HG03039 (cell line): ENCODE data around the gene MPZL2.
A peak's percentile ranks its signal among the peaks of the same experiment; 100 is the strongest.

Source experiments
- ATAC-seq: cut with Tn5 transposase; IDR thresholded peaks from one replicate; pipeline ENCODE4 v1.9.1; 2021; ENCODE audit warnings: mild to moderate bottlenecking, moderate library complexity; ENCODE audit not compliant: unreplicated experiment

The MPZL2 gene

DNA sequence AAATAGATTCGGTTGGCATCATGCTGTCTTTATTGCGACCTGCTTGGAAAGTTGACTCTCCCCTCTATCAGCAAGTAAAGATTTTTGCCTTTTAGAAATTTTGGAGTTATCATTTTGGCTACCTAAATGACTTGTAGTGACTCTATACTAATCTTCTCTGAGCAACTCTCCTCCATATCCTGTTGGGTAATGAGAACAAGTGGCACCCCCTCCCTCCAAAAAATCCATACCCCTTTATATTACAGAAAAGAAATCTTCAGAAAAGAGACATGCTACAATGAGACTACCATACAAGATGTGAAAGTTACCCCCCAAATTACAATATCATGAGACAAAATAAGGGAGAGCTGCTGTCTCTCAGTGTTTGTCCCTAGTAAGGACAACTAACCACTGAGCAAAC is 40.5 kb downstream of the MPZL2 start:
- ATAC-seq = no peak

DNA sequence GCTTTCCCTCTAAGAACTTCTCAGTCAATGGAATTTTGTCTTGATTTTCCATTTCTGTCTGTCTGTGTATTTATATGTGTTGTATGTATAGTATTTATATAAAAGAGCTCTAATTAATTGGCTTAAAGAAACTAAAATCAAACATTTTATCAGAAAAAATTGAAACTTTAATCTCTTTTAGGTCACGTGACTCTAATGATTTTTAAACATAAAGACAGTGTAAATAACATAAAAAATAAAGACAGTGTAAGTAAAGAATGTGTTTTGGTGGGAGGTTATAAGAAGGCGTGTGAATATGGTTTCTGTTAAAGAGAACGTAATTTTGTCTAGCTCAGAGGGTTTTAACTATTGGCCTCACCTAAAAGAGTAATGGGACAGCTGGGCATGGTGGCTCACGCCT is 41.7 kb downstream of the MPZL2 start:
- ATAC-seq = no peak

DNA sequence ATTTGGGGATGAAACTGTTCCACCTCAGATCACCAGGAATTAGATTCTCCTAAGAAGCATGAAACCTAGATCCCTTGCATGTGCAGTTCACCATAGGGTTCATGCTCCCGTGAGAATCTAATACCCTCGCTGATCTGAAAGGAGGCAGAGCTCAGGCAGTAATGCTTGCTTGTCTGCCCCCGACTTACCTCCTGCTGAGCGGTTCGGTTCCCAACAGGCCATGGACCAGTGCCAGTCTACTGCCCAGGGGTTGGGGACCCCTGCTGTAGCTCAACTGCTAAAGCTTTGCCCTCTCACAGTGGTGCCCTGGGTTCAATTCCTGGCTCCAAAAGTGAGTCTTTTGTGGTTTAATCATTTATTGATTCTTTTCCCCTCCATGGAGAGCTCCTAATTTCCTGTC is 42.7 kb downstream of the MPZL2 start:
- no peak for ATAC-seq

DNA sequence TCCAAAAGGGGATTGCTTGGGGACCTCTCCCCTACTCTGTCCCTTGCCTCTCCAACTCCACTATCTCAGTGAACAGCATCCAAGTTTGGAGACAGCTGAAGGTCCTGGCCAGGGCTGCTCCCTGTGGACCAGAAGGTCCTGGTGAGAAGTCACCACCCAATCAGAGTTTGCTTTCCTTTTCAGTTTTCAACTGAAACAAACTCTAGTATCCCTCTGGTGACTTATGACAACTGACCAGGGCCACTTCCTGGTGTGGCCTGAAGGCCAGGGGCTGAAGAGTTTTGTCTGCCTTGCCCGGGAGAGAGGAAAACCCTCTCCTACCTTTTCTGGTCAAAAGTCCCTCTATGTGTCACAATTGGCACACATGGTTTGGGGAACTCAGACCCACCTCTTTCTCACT is 44.4 kb downstream of the MPZL2 start:
- no peak for ATAC-seq

DNA sequence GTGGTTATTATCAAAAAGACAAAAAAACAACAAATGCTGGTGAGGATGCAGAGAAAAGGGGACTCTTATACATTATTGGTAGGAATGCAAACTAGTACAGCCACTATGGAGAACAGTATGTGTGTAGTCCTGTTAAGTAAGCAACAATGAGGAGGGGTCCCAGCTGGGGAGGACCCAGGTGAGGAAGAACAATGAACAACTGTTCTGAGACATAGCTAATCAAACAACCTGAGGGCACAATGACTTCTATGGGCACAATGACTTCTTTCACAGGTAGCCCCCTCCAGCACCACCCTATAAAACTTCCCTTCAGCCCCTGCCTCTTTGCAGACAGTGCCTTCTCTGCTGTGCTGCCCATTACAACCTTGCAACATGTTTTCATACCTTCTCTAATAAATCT is 44.9 kb downstream of the MPZL2 start:
- no peak for ATAC-seq

DNA sequence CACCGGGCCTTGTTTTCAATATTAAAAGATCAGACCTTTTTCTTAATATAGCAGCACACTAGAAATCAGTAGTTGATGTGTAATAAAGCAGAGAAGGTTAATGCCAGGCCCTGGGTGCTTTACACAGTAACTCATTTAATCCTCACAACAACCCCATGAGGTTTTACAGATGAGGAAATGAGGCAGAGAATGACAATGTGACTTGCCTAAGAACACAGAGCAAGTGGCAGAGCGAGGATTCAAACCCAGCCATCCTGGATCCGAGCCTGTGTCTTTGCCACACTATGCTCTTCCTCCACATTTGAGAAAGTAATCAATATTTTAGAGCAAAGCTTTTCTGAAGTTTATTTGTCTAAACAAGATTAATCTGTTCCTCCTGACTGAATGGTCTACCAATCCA is 46.5 kb downstream of the MPZL2 start:
- no peak for ATAC-seq

DNA sequence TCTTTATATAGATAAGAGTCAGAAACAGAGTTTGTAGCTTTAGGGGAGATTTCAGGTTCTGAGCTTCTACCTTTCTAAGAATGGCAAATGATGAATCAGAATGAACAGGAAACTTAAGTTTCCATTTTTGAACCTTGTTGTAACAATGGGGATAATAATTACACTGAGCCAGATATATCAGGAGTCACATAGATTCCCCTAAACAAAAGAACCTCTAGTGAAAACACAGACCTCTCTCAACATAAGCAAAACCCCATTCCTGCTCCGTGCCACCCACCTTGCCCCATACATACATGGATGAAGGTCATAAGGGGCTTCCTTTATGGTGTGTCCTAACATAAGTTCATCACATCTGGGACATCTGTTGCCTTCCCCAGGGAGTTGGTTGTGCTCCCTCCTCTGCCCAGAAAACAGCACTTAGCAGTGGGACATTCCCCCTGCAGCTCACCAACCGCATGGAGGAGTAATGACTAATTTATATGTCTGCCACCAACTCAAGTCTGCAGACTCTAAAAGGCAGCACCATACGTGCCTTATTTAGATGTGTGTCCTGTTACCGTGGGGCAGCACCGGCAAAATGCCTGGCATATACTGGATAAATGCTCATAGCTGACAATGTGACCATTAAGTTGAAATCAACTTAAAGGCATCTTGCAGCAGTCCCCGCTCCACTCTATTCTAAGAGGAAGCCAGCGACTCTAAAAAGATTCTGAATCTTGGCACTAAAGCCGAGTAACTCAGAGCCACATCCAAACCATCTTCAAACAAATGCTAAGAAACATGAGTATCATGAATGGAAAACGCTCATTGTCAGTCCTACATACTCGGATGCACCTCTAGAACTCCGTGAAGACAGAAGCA is 47.2 kb downstream of the MPZL2 start:
- peak; percentile 44 for ATAC-seq

DNA sequence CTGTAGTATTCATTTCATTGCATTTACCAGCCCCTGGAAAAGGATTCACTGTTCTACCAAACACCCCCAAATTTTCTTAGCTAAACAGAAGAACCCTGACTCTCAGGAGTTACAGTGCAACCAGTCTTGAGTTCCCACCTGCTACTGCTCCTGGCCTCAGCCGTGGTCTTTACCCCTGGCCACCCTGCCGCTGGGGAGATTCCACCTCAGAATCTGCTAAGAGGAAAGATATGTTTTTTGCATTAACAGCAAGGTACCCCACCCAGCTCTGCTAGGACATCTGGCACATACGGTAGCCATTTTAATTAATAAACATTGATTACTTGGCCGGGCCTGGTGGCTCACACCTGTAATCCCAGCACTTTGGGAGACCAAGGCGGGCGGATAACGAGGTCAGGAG is 48.3 kb downstream of the MPZL2 start:
- ATAC-seq = no peak

DNA sequence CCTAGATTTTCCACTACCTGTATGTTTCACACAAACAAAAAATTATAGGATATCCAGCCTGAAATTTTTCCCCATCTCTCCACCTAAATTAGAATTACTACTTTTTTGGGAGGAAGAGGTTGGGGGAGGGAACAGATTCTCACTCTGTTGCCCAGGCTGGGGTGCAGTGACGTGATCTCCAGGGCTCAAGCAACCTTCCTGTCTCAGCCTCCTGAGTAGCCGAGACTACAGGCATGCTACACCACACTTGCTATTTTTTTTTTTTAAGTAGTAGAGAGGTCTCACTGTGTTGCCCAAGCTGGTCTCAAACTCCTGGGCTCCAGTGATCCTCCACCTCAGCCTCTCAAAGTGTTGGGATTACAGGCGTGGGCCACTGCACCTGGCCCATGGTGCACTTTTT is 48.8 kb downstream of the MPZL2 start:
- ATAC-seq = no peak

DNA sequence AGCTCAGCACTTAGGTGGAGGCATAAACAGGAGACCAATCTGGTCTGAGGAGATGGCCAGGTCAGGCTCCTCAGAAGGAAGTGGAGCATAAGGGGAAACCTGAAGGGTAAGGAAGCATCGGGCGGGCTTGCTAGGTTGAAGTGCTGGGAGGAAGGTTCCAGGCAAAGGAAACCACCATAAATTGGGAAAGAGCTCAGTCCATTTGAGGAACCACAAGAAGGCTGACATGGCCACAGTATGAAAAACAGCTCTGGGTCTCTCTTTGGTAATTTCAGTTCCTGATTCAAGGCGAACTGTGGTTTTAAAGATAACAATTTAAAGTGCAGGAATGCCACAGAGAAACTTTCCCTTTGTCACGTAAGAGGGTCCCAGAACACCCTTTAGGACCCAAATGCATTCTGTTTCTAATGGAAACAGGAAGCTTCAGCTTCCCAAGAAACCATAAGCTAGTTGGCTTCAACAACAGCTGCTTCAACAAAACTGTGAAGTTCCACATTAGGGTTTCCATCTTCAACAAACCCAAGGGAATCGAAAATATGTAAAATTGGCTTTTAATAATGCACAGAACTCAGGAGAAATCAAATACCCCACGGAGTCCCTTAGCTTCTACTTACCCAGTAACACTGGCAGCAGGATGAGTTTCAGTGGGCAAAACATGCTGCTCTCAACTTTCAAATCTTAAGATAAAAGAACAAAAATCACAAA is 49.7 kb downstream of the MPZL2 start:
- no peak for ATAC-seq

DNA sequence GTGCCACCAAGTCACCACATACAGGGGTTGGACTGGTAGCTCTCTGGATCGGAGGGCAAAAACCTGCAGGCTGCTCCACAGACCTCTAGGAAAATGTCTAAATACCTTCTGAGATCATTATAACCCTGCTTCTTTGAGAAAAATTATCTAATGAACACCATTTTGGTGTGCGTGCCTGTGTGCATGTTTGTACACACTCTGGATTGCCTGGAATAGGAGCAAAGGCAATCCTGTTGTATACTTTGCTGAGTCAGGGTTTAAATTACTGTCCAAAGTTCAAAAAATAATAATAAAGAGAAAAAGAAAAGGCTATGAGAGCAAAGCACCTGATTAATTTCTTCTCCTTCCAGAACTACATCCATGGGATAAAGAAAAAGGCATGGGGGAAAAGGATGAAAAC is 50.3 kb downstream of the MPZL2 start:
- no peak for ATAC-seq

DNA sequence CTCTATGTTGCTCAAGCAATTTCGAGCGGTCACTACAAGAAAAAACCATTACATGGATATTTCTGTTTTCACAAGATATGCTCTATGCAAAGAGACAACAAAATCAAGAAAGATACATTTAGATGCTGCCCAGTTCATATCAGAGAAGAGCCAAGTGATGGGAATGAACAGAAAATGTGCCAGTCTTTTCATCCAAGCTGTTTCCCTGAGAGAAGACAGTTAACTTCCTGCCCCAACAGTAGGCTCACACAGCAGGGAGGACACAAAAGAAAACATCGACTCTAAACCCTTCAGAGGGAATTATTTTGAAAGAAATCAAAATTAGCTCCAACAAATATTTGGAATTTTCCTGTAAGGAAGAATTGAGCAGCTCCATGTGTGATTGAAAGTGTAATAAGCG is 50.9 kb downstream of the MPZL2 start:
- ATAC-seq = no peak

DNA sequence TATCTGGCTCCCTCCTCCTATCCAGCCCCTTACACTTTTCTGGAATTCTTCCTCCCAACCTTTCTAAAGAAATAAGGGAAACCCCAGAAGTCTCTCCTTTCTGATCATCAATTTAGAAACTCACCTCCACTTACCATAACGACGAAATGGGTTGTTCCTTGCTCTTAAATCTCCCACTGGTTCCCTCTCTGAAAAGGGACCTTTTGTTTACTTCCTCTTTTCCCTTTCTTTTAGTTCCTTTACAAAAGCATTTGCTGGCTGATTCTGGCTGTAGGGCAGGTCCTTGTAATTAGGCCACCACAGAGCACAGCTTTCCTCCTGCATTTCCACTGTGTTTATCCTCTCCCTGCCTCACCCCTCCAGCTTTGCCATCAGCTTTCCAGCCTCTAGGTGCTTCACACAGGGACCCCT is 51.3 kb downstream of the MPZL2 start:
- ATAC-seq = no peak

DNA sequence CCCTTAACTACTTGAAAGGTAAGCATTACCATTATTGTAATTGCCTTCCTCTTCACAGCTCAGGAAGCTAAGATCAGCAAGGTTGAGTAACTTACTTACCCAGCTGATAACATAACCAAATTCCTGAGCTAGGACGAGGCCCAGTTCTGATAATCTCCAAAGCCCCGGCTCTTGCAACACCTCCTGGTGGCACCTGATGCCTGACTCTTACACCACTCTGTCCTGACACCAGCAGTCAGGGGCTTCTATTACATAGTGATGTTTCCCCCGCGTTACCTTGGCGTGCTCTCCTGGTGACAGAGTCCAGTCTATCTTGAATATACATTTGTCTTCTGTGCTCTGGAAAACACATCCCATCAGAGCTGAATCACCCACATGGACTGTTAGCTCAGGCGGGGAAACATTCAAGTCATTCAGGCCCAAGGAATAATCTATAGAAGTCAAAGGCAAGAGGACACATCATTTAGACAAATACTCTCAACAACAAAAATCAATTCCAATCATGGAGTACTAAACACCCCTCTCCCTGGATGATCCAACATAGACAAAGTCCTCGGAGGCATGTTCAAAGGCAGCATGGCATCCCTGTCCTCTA is 51.9 kb downstream of the MPZL2 start:
- no peak for ATAC-seq

DNA sequence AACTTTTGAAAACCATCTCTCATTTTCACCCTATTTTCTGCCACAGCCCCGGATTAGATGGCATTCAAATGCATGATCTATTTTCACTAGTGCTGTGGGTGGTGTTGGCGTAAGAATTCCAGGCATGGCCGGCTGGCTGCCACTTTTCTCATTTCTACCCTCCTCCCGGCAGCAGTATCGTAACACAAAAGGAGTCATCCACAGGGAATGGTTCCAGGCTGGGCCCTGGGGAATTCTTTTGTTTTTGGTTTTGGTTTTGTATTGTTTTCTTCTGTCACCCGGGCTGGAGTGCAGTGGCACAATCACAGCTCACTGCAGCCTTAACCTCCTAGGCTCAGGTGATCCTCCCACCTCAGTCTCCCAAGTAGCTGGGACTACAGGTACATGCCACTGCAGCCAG is 53.1 kb downstream of the MPZL2 start:
- no peak for ATAC-seq

DNA sequence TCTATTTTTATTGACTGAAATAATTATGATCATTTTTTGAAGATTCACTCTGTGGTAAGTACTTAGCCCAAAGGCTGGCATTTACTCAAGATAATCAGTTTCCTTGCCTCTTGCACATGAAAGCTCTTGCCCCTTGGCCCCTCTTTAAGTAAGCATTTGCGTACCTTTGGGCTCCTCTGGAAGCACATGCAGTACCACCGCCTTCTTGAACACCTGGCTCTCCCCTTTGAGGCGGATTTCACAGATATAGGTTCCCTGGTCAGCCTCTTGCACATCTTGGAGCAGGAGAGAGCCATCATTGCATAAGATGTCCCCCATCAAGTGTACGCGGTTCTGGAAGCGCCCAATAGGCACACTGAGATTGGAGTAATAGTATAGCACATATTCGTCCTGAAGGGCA is 53.8 kb downstream of the MPZL2 start:
- ATAC-seq = no peak

DNA sequence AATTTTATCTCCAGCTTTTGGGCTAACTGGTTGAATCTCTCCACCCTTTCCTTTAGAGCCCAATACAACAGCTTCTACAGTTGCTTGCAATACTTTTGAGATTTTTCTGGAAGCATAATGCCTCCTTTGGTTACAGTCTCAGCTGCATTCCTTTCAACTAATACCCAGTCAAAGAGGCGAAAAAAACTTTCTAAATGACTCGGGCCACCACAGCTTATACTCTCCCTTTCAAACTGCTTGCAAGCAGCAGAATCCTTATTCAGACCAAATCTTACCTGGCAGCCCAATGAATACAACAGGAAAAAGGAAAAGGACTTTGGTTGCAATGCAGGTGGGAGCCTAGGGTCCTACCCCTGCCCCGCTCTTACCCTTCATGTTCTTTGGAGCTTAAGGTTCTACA is 55.1 kb downstream of the MPZL2 start:
- ATAC-seq = no peak

DNA sequence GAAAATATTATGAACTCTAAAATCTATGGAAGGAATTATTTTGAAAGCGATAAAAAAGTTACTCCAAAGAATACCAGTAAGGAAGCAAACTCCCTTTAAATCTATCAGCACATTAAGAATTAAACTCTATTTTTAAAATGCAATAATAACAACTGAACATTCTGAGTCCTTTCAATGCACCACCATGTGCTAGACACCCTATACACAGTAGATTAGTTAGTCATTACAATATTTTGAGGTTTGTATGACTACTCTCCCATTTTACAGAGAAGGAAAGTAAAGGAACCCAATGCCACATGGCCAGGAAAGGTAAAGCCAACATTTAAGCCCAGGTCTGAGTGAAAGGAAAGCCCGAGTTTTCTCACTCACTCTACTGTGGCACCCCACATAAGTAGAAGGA is 57.0 kb downstream of the MPZL2 start:
- ATAC-seq = no peak

DNA sequence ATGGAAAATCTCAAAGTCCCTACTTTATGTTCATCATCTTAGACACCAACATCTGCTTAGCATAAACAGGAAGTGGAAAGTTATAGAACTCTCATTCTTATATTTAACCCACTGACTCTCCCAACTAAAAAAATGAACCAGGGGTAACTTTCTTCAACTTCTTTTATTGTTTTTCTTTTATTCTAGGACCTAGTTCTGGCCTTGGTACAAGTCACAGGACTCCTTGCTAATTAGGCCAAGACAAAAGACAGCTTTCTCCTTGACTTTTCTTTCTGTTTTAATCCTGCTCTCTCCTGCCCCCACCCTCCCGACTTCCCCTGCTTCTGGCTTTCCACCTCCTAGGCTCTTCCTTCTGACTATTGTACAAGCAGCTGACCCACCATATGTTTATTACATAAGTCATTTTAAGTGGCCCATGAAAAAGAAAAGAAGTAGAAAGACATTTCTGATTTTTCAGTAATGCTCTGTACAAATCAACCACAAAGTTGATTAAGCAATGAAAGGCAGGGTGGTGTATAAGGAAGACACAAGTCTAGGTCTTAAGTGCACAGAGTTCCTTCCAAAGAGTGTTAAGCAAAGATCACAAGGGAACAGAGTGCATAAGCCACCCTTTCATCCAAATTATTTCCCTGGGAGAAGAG is 57.6 kb downstream of the MPZL2 start:
- ATAC-seq = no peak

DNA sequence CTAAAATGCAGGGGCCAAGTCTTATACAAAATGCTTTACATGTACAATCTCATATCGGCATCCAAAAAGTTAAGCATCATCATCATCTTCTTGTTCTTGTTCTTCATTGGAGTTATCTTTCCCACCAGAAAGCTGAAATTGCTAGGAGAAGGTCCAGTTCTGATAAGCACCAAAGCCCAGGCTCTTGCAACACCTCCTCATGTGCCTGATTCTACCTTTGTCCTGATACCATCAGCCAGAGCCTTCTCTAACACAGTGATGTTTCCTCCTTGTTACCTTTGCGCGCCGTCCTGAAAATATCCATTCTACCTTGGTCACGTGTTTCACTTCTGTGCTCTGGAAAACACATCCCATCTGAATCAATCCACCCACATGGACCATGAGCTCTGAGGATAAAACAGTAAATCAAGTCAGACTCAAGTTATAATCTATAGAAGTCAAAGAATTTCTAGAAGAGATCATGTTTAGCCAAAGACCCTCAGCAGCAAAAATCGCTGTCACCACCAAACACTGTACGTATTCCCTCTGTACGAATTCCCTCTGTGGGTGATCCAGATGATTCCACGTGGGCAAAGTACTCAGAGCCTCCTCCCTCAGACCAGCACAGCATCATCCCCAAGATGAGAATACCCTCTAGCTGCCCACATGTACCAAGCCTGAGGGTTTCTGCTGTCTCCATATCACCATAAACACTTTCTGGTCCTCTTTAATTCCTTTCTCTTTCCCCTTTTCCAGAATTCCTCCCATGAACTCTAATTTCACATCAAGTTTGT is 58.3 kb downstream of the MPZL2 start:
- no peak for ATAC-seq
